Activated CD4-positive, alpha-beta T cell treated with anti-CD3 and anti-CD28 coated beads, Interleukin-2, amount 50 U/mL, for 24 hours (primary cell): Measurements from ENCODE around the gene SORCS2.

Experiments used
- DNase-seq, 2 donors: peaks; one replicate each; pipeline ENCODE4 v3.0.0-alpha.2; 2020; ENCODE audit warnings: low read depth in 1 of 2, low spot score in 1 of 2

Gene SORCS2

GRCh38 chr4:7487998-7488671, 295.8 kb downstream of the SORCS2 start:
- DNase-seq: no peak

- no peak for DNase-seq
Observed at GRCh38 chr4:7491915-7492314, 299.6 kb downstream of the SORCS2 start.

DNA sequence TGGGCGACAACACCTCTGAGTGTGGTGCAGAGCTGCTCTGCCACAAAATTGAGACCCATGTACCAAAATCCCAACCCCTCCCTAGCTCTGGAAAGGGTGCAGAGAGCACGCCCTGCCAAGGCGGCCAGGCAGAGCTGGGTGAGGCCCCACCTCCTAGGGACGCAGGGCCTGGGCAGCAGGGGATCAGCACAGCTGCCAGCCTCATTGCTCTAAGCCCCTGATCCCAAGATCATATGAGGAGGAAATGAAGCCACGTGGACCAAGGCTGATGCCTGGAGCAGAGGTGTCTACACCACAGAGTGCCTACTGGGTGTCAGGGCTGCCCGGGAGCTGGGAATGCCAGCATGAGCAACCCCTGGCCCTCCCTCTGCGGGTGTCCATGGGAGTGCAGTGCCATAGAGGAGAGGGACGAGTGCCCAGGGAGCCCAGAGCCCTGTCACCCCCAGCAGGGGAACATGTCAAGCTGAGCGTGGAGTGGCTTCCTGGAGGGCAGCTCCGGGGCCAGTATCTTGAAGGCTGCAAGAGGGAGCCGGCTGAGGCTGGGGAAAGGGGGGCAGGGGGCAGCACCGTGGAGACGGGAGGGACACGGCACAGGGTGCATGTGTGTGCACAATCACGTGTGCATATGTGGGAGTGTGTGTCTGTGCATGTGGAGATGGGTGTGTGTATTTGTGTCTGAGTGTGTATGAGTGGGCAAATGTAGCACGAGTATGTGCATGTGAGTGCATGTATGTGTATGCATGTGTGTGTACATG, 306.3 kb downstream of the SORCS2 start:
- no peak for DNase-seq

DNA sequence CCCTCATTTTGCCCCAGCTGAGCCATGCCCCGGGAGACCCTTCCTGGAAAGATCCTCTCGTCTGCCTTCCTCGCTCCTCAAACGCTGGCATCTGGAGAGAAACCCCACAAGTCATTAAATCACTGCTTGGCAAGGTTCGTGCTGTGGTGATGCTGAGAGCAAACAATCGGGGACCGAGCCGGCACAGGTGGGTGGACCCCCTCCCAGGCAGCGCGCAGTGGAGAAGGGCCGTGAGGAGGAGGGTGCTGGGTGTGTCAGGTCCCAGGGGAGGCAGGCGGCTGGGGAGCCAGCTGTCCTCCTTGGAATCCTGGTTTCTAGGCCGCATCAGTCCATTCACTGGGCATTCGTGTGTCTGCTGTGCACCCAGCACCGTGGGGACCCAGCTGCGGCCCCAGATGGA, 307.3 kb downstream of the SORCS2 start:
- DNase-seq: no peak

- DNase-seq: no peak
Observed at GRCh38 chr4:7500404-7500803, 308.1 kb downstream of the SORCS2 start.

- no peak for DNase-seq
Observed at GRCh38 chr4:7501314-7501713, 309.0 kb downstream of the SORCS2 start.

- no peak for DNase-seq
Observed at GRCh38 chr4:7501873-7502272, 309.5 kb downstream of the SORCS2 start.

GRCh38 chr4:7503559-7504249, 311.4 kb downstream of the SORCS2 start:
- DNase-seq: no peak

DNA sequence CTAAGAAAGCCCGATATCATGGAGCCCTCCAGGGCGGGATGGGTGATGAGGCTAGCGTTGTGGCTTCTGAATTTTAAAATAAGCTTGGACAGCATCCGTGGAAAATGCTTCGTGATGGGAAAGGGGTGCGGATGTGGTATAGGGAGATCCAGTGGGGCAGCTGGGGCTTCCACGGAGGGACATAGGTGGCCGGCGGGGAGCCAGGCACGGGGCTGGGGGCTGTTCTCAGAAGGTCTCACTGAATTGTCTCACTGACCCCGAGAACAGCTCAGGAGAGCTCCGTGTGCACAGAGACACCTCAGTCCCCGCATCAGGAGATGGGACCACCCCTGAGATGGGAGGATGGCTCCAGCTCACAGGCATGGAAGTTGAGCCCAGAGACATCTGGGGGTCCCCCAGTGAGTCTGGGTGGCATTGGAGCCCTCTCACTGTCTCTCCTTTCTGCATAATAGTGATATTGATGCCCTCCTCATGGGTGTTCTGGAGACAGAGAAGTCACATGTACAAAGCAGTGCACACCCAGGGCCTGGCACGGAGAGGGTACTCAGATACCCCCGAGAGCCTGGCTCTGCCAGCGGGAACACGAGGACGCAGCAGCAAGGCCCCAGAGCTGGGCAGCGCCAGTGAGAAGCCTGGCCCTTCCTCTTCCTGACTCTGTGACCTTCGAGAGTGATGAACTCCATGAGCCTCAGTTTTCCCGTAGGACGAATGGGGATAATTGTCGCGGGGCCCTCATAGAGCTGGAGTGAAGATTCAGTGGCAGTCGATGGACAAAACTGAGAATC, 313.0 kb downstream of the SORCS2 start:
- DNase-seq: no peak

DNA sequence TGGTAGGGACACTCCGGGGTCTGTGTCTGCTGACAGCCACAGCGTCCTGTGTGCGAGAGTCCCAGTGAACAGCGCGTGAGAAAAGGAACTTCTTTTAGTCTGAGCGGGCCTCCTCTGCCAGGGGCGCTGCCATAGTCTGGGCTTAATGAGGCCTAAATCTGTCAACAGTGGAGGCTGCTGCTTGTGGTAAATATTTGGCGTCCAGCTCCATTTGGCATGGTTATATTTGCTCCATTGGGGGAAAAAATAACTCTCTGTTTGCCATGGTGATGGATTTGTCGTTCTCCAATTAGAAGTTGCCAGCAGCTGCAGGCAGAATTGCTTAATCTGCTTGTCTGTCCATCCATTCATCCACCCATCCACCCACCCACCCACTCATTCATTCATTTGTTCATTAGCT, 313.8 kb downstream of the SORCS2 start:
- no peak for DNase-seq

- no peak for DNase-seq
Observed at GRCh38 chr4:7506572-7506971, 314.2 kb downstream of the SORCS2 start.

DNA sequence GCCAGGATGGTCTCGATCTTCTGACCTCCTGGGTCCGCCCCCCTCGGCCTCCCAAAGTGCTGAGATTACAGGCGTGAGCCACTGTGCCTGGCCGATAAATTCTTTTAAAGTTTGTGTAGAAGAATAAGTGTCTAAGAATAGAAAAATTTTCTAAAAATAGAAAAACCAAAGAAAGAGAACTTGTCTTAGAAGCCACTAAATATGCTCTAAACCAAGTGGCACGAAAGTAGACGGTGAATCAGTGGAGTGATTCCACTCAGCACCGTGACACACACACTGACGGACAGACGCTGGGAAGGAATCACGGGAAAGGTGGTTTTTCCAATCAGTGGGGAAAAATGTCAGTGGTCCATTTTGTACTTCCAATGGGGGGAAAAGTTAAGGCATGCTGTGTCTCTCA, 315.0 kb downstream of the SORCS2 start:
- no peak for DNase-seq

DNA sequence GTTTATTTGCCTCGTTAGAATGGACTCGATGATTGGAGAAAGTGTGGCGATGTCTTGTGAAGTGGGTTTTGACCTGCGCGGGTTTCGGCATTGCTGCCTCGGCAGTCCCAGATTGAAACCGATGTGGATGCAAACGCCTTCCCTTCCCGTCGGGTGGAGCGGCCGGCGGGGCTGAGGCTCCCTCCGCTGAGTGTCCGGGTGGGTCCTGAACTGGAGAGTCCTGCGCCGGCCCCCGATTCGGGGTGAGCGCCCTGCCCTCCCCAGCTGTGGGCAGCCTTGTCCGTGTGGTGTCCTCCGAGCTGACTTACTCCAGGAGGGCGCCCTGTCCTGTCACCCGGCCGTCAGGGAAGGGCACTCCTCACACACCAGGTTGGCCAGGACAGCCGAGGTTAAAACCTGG, 317.7 kb downstream of the SORCS2 start:
- no peak for DNase-seq

DNA sequence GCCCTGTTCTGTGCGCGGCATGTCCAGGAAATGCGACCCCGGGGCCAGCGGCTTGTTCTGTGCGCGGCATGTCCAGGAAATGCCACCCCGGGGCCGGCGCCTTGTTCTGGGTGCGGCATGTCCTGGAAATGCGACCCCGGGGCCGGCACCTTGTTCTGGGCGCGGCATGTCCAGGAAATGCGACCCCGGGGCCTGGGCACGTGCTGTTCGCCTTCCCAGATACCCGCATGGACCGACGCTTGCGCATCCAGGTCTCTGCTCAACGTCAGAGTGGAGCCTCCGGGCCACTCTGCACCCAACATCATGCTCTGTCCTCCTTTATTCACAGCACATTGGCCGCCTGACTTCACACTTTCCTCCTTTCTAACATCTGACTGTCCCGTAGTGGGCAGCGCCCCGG, 318.2 kb downstream of the SORCS2 start:
- DNase-seq: no peak

DNA sequence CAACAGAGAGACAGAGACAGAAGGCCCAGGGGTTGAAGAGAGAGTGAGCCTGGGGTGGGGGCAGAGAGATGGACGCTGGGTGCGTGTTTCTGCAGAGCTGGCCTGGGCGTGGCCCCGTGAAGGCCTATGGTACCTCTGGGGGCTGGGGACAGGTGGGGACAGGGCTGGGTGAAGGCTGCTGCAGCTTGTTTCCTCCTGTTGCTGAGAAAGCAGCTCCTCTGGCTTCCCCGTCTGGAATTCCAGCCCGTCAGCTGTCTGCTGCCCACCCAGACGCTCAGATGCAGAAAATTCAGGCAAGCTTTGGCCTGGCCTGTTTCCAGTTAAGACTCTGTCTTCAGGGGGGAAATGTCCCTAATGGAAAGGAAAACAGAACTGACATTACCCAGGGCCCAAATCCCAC, 319.2 kb downstream of the SORCS2 start:
- DNase-seq: no peak

DNA sequence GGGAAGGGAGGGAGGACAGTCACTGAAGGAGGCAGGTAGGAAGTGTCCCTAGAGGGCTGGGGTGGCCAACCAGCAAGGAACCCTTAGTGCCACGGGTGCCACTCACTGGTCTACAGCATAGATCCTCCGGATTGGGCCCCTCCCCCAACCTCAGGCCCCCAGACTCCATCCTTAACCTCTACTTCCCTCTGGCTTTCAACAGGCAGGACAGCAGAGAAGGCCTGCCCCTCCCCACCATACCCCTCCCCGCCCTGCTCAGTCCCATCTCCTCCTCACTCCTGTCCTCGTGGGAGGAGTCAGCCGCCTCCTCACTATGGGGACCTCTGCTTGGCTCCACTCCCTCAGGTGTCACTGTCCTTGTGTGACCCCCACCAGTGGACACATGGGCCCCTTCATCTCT, 320.1 kb downstream of the SORCS2 start:
- no peak for DNase-seq

- no peak for DNase-seq
Observed at GRCh38 chr4:7512946-7513345, 320.6 kb downstream of the SORCS2 start.

- no peak for DNase-seq
Observed at GRCh38 chr4:7513671-7514070, 321.3 kb downstream of the SORCS2 start.

GRCh38 chr4:7514281-7514680, 321.9 kb downstream of the SORCS2 start:
- no peak for DNase-seq

GRCh38 chr4:7514789-7515188, 322.5 kb downstream of the SORCS2 start:
- no peak for DNase-seq

DNA sequence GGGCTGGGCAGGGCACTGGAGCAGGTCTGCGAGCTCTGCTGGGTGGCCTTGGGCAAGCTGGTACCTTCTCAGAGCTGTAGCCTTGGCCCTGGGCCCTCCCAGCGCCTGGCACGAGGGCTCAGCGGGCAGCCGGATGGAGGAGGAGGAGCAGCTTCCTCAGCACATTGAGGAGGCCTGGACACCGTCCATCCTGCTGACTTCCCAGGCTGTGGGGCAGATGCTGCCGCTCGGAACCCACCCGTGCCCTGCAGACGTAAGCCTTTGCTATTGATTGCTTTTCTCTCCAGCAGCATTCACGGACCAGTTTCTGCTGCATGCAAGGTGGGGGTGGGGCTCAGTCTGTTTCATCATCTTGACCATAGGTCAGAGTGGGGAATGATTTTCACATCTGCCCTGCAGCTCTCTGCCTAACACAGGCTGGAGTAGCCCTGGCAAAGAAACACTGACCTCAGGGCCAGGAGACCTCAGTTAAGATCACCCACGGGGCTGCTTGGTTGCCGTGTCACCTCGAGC, 323.1 kb downstream of the SORCS2 start:
- DNase-seq: no peak
